Epithelial cell of esophagus (primary cell): ENCODE results near the gene ZNF182.
"Not testable (repeated sequence)": the region's sequence is repeated elsewhere in the genome, so short reads cannot be mapped to it uniquely, and the experiment has no call there.

ENCODE experiments used
- DNase-seq: peaks from one replicate; pipeline ENCODE4 v3.0.0; 2010; ENCODE audit warnings: low read depth
- H3K4me3 ChIP-seq: 2 replicates; pipeline ENCODE4 v1.5.1; 2011; ENCODE audit warnings: mild to moderate bottlenecking, low read length, control low read depth
- CTCF ChIP-seq: IDR thresholded peaks from 2 replicates; pipeline ENCODE4 v1.5.1; 2011; ENCODE audit warnings: low read depth, mild to moderate bottlenecking, low read length, control low read depth, inconsistent platforms; ENCODE audit not compliant: insufficient read depth; ENCODE audit errors: missing control alignments

The ZNF182 gene

GRCh38 chrX:48028091-48028490 is 24.3 kb upstream of the ZNF182 start:
- no peak overlapping the region for H3K4me3 ChIP-seq
- DNase-seq = no peak
- no peak for TF ChIP-seq CTCF

GRCh38 chrX:48027545-48027944 is 23.8 kb upstream of the ZNF182 start:
- H3K4me3 ChIP-seq, DNase-seq: not testable (repeated sequence)

- peak; percentile 53 for TF ChIP-seq CTCF
- no peak overlapping the region for H3K4me3 ChIP-seq
- DNase-seq = peak; percentile 64
Measured at GRCh38 chrX:48025561-48025960, 21.8 kb upstream of the ZNF182 start.

- no peak overlapping the region for H3K4me3 ChIP-seq
- TF ChIP-seq CTCF = no peak
- DNase-seq = no peak
Measured at GRCh38 chrX:48022738-48023137, 18.9 kb upstream of the ZNF182 start.

GRCh38 chrX:48022100-48022499 is 18.3 kb upstream of the ZNF182 start:
- no peak for DNase-seq
- TF ChIP-seq CTCF = no peak
- H3K4me3 ChIP-seq = no peak overlapping the region

GRCh38 chrX:48021026-48021900 is 17.5 kb upstream of the ZNF182 start:
- peak; percentile 77 for DNase-seq
- H3K4me3 ChIP-seq = peak overlapping the region; percentile 68
- TF ChIP-seq CTCF = no peak

- H3K4me3 ChIP-seq = peak overlapping the region; percentile 68
Measured at GRCh38 chrX:48020472-48020871, 16.7 kb upstream of the ZNF182 start.

GRCh38 chrX:48019892-48020291 is 16.1 kb upstream of the ZNF182 start:
- DNase-seq, H3K4me3 ChIP-seq: not testable (repeated sequence)

More at GRCh38 chrX:48020472-48020871, 16.7 kb upstream of the ZNF182 start:
- not testable (repeated sequence) for DNase-seq

GRCh38 chrX:48016583-48017310 is 13.0 kb upstream of the ZNF182 start:
- H3K4me3 ChIP-seq, DNase-seq: not testable (repeated sequence)

- H3K4me3 ChIP-seq, DNase-seq: not testable (repeated sequence)
Measured at GRCh38 chrX:48009445-48009960, 5.7 kb upstream of the ZNF182 start.

GRCh38 chrX:48006688-48007087 is 2.9 kb upstream of the ZNF182 start, which contains the start of gene SPACA5:
Gene SPACA5 (plus strand): TSS chrX:48006988. CDS start chrX:48007803, 815 bp downstream.
- H3K4me3 ChIP-seq, DNase-seq: not testable (repeated sequence)
